ENCODE measurements around the gene ZMYND10. TPM values are rescaled to one million over a fixed set of nuclear protein-coding genes. Genes with fewer than 3 reads are reported as not detected.
A peak's percentile ranks its signal among the peaks of the same experiment; 100 is the strongest.

ZMYND10 gene
- total and polyA plus RNA-seq, 5 donors from 2014 or later: 0.09 to 1.6 TPM; not detected in 3

GRCh38 chr3:50350213-50350526, 4.6 kb upstream of the ZMYND10 start:
- Mint-ChIP-seq H3K27me3 (no peaks in the 10 kb centered on the region), H3K36me3 (peaks cover 13% of the 10 kb centered on the region), H3K4me1 (peaks cover 5 to 85% (median 42%) of the 10 kb centered on the region in 4 donors), H3K4me3 (peak overlapping the region; percentile 91 to 97 (median 96)), H3K9me3 (no peaks in the 10 kb centered on the region), H3K27ac (peak overlapping the region; percentile 98 to 99 (median 99))
- Histone ChIP-seq H3K36me3 (ENCODE audit: control insufficient read depth, insufficient read depth, low read length) (peaks cover 40% of the 10 kb centered on the region), H3K4me3 (ENCODE audit: low read depth, low read length) (peak overlapping the region; percentile 81), H3K9me3 (ENCODE audit: control insufficient read depth in 2 of 2, low read length in 2 of 2) (no peaks in the 10 kb centered on the region), H3K4me1 (ENCODE audit: control insufficient read depth, insufficient read depth, low read length, poor library complexity, severe bottlenecking) (peaks cover 48% of the 10 kb centered on the region), H3K27me3 (ENCODE audit: control insufficient read depth, insufficient read depth, low read length) (no peaks in the 10 kb centered on the region), H3K27ac (ENCODE audit: insufficient read depth, low read length, poor library complexity, severe bottlenecking) (peak overlapping the region; percentile 93)
- no peak for ATAC-seq (ENCODE audit: low read depth in 2 of 2)
- no peak for DNase-seq

GRCh38 chr3:50347187-50347813, 1.8 kb upstream of the ZMYND10 start:
- peaks cover 4% of the 10 kb centered on the region for H3K36me3 Mint-ChIP-seq
- no peak overlapping the region for H3K4me3 ChIP-seq (ENCODE audit: low read depth, low read length)
- H3K9me3 Mint-ChIP-seq: no peaks in the 10 kb centered on the region
- peaks cover 13% of the 10 kb centered on the region for H3K36me3 ChIP-seq (ENCODE audit: control insufficient read depth, insufficient read depth, low read length)
- ATAC-seq (ENCODE audit: low read depth in 2 of 2): peak; percentile 24 to 26
- H3K4me1 Mint-ChIP-seq: peaks cover 5 to 84% (median 38%) of the 10 kb centered on the region in 4 donors
- H3K27ac ChIP-seq (ENCODE audit: insufficient read depth, low read length, poor library complexity, severe bottlenecking): peak overlapping the region; percentile 60
- H3K4me1 ChIP-seq (ENCODE audit: control insufficient read depth, insufficient read depth, low read length, poor library complexity, severe bottlenecking): peaks cover 52% of the 10 kb centered on the region
- H3K27me3 Mint-ChIP-seq: no peaks in the 10 kb centered on the region
- peak; percentile 73 to 88 (median 82) for DNase-seq
- H3K27ac Mint-ChIP-seq: peak overlapping the region; percentile 56 to 79 (median 69)
- no peaks in the 10 kb centered on the region for H3K27me3 ChIP-seq (ENCODE audit: control insufficient read depth, insufficient read depth, low read length)
- peak overlapping the region; percentile 53 to 89 (median 61) for H3K4me3 Mint-ChIP-seq
- no peaks in the 10 kb centered on the region for H3K9me3 ChIP-seq (ENCODE audit: control insufficient read depth in 2 of 2, low read length in 2 of 2)

GRCh38 chr3:50345008-50345407, 524 bp downstream of the ZMYND10 start:
- ATAC-seq (ENCODE audit: low read depth in 2 of 2) (no peak), DNase-seq (no peak)
- no peak overlapping the region for H3K4me3 Mint-ChIP-seq
- H3K27me3 Mint-ChIP-seq: no peaks in the 10 kb centered on the region
- Histone ChIP-seq H3K9me3 (ENCODE audit: control insufficient read depth in 2 of 2, low read length in 2 of 2) (no peaks in the 10 kb centered on the region), H3K36me3 (ENCODE audit: control insufficient read depth, insufficient read depth, low read length) (peaks cover 13% of the 10 kb centered on the region), H3K27me3 (ENCODE audit: control insufficient read depth, insufficient read depth, low read length) (no peaks in the 10 kb centered on the region), H3K4me1 (ENCODE audit: control insufficient read depth, insufficient read depth, low read length, poor library complexity, severe bottlenecking) (peaks cover 56% of the 10 kb centered on the region), H3K27ac (ENCODE audit: insufficient read depth, low read length, poor library complexity, severe bottlenecking) (no peak overlapping the region), H3K4me3 (ENCODE audit: low read depth, low read length) (no peak overlapping the region)
- H3K36me3 Mint-ChIP-seq: peaks cover 4% of the 10 kb centered on the region
- H3K9me3 Mint-ChIP-seq: no peaks in the 10 kb centered on the region
- H3K27ac Mint-ChIP-seq: peak overlapping the region in 1 of 3 donors; percentile 63
- H3K4me1 Mint-ChIP-seq: peaks cover 5 to 75% (median 33%) of the 10 kb centered on the region in 4 donors

GRCh38 chr3:50342813-50343633, 2.5 kb downstream of the ZMYND10 start:
- Histone ChIP-seq H3K4me1 (ENCODE audit: control insufficient read depth, insufficient read depth, low read length, poor library complexity, severe bottlenecking) (peaks cover 64% of the 10 kb centered on the region), H3K27me3 (ENCODE audit: control insufficient read depth, insufficient read depth, low read length) (no peaks in the 10 kb centered on the region), H3K27ac (ENCODE audit: insufficient read depth, low read length, poor library complexity, severe bottlenecking) (no peak overlapping the region), H3K36me3 (ENCODE audit: control insufficient read depth, insufficient read depth, low read length) (peaks cover 4% of the 10 kb centered on the region), H3K4me3 (ENCODE audit: low read depth, low read length) (no peak overlapping the region), H3K9me3 (ENCODE audit: control insufficient read depth in 2 of 2, low read length in 2 of 2) (no peaks in the 10 kb centered on the region)
- Mint-ChIP-seq H3K4me1 (peaks cover 16 to 75% (median 36%) of the 10 kb centered on the region in 4 donors), H3K4me3 (peak overlapping the region in 2 of 4 donors; percentile 92 to 94), H3K27ac (peak overlapping the region in 1 of 3 donors; percentile 89), H3K36me3 (peaks cover 3% of the 10 kb centered on the region), H3K9me3 (peaks cover 0 to 2% (median 0%) of the 10 kb centered on the region in 7 donors), H3K27me3 (no peaks in the 10 kb centered on the region)
- DNase-seq: no peak
- no peak for ATAC-seq (ENCODE audit: low read depth in 2 of 2)

GRCh38 chr3:50341996-50342650, 3.4 kb downstream of the ZMYND10 start:
- Mint-ChIP-seq H3K27ac (peak overlapping the region in 2 of 3 donors; percentile 82 to 89), H3K27me3 (no peaks in the 10 kb centered on the region), H3K4me1 (peaks cover 12 to 73% (median 33%) of the 10 kb centered on the region in 4 donors), H3K4me3 (peak overlapping the region; percentile 79 to 94 (median 87)), H3K9me3 (peaks cover 0 to 3% (median 0%) of the 10 kb centered on the region in 7 donors), H3K36me3 (no peaks in the 10 kb centered on the region)
- Histone ChIP-seq H3K4me3 (ENCODE audit: low read depth, low read length) (no peak overlapping the region), H3K4me1 (ENCODE audit: control insufficient read depth, insufficient read depth, low read length, poor library complexity, severe bottlenecking) (peaks cover 66% of the 10 kb centered on the region), H3K27ac (ENCODE audit: insufficient read depth, low read length, poor library complexity, severe bottlenecking) (peak overlapping the region; percentile 81), H3K9me3 (ENCODE audit: control insufficient read depth in 2 of 2, low read length in 2 of 2) (no peaks in the 10 kb centered on the region), H3K27me3 (ENCODE audit: control insufficient read depth, insufficient read depth, low read length) (no peaks in the 10 kb centered on the region), H3K36me3 (ENCODE audit: control insufficient read depth, insufficient read depth, low read length) (no peaks in the 10 kb centered on the region)
- no peak for ATAC-seq (ENCODE audit: low read depth in 2 of 2)
- no peak for DNase-seq

- no peaks in the 10 kb centered on the region for H3K27me3 ChIP-seq (ENCODE audit: control insufficient read depth, insufficient read depth, low read length)
- DNase-seq (no peak), ATAC-seq (ENCODE audit: low read depth in 2 of 2) (no peak)
- Mint-ChIP-seq H3K36me3 (no peaks in the 10 kb centered on the region), H3K27me3 (no peaks in the 10 kb centered on the region), H3K9me3 (peaks cover 0 to 3% (median 0%) of the 10 kb centered on the region in 7 donors), H3K27ac (peak overlapping the region; percentile 83 to 93 (median 86)), H3K4me3 (peak overlapping the region; percentile 82 to 97 (median 90)), H3K4me1 (peaks cover 14 to 70% (median 33%) of the 10 kb centered on the region in 4 donors)
- peak overlapping the region; percentile 81 for H3K27ac ChIP-seq (ENCODE audit: insufficient read depth, low read length, poor library complexity, severe bottlenecking)
- no peaks in the 10 kb centered on the region for H3K9me3 ChIP-seq (ENCODE audit: control insufficient read depth in 2 of 2, low read length in 2 of 2)
- peaks cover 65% of the 10 kb centered on the region for H3K4me1 ChIP-seq (ENCODE audit: control insufficient read depth, insufficient read depth, low read length, poor library complexity, severe bottlenecking)
- no peaks in the 10 kb centered on the region for H3K36me3 ChIP-seq (ENCODE audit: control insufficient read depth, insufficient read depth, low read length)
- H3K4me3 ChIP-seq (ENCODE audit: low read depth, low read length): no peak overlapping the region
Measured at GRCh38 chr3:50341537-50341936, 4.0 kb downstream of the ZMYND10 start.

- Mint-ChIP-seq H3K27me3 (no peaks in the 10 kb centered on the region), H3K4me3 (peak within 1 kb of the TSS; percentile 90 to 97 (median 94)), H3K27ac (peak within 1 kb of the TSS; percentile 93 to 98 (median 93)), H3K36me3 (no peaks in the 10 kb centered on the region), H3K4me1 (peaks cover 20 to 70% (median 37%) of the 10 kb centered on the region in 4 donors), H3K9me3 (peaks cover 0 to 3% (median 0%) of the 10 kb centered on the region in 7 donors)
- DNase-seq (peak; percentile 50 to 91 (median 62)), ATAC-seq (ENCODE audit: low read depth in 2 of 2) (peak in 1 of 2 donors; percentile 9)
- Histone ChIP-seq H3K4me1 (ENCODE audit: control insufficient read depth, insufficient read depth, low read length, poor library complexity, severe bottlenecking) (peaks cover 69% of the 10 kb centered on the region), H3K27ac (ENCODE audit: insufficient read depth, low read length, poor library complexity, severe bottlenecking) (peak within 1 kb of the TSS; percentile 81), H3K36me3 (ENCODE audit: control insufficient read depth, insufficient read depth, low read length) (no peaks in the 10 kb centered on the region), H3K27me3 (ENCODE audit: control insufficient read depth, insufficient read depth, low read length) (no peaks in the 10 kb centered on the region), H3K9me3 (ENCODE audit: control insufficient read depth in 2 of 2, low read length in 2 of 2) (no peaks in the 10 kb centered on the region), H3K4me3 (ENCODE audit: low read depth, low read length) (peak within 1 kb of the TSS; percentile 83)
Measured at GRCh38 chr3:50340448-50341329, 4.8 kb downstream of the ZMYND10 start, which contains the start of gene RASSF1. RASSF1 (minus strand) TSS chr3:50340836; CDS start chr3:50340805, 31 bp downstream.

All from CD4-positive, CD25-positive, alpha-beta regulatory T cell (primary cell).